HCT116 (cell line): ENCODE results near the gene SHC1. TPM values are rescaled to one million over a fixed set of nuclear protein-coding genes. Genes with fewer than 3 reads are reported as not detected.
A peak's percentile ranks its signal among the peaks of the same experiment; 100 is the strongest.

ENCODE experiments used
- ATAC-seq: fragments of 200-7000 bp; cut with Tn5 transposase; 2 replicates; pipeline ENCODE4 v1.9.1; 2020; ENCODE audit warnings: mild to moderate bottlenecking, moderate library complexity
- BruUV-seq: library from RNA; stranded (reverse); fragments of 400-500 nt; replicated peaks from 2 replicates; lab custom pipeline; 2021; lab: Mats Ljungman, UMichigan
- CTCF ChIA-PET: fragments of 300-600 bp; sonication (Branson Sonifier 250); formaldehyde crosslinking; loops from one replicate; lab custom pipeline; 2021; ENCODE audit warnings: antibody characterized with exemption; lab: Charles Lee
- POLR2A ChIA-PET: fragments of 300-600, 350-600 bp; sonication (Branson Sonifier 250); formaldehyde crosslinking; loops from one replicate; lab custom pipeline; 2021; ENCODE audit warnings: antibody characterized with exemption; lab: Charles Lee
- RAD21 ChIA-PET, 2 experiments: fragments of 300-600 bp; sonication (Branson Sonifier 250); formaldehyde crosslinking; loops; one replicate each; lab custom pipeline; 2023; ENCODE audit warnings: low total read pairs in 2 of 2; ENCODE audit not compliant: uncharacterized antibody in 2 of 2, unreplicated experiment in 2 of 2, low non-redundant PET in 1 of 2; lab: Charles Lee
- DNase-seq: peaks from one replicate; pipeline ENCODE4 v3.0.0-alpha.2; 2010; ENCODE audit warnings: low read depth, low spot score
- H2AFZ ChIP-seq: fragments of 200-600 bp; shearing (Covaris generic), sonication (generic); 2 replicates; pipeline ENCODE4 v1.6.1; 2017; ENCODE audit warnings: low read depth, mixed run types, mixed read lengths, antibody characterized with exemption, low read length; ENCODE audit not compliant: poor library complexity, severe bottlenecking
- H3K27ac ChIP-seq: 2 replicates; pipeline ENCODE4 v1.5.1; 2012; ENCODE audit warnings: low read depth, low read length
- H3K27me3 ChIP-seq: fragments of 200-600 bp; sonication (generic); 2 replicates; pipeline ENCODE4 v1.6.1; 2016; ENCODE audit warnings: mixed run types, low read length, mixed read lengths; ENCODE audit not compliant: insufficient read depth
- H3K36me3 ChIP-seq, 2 experiments: fragments of 200-500 bp in 1 of 2; fragments of 200-600 bp in 1 of 2; sonication (Bioruptor generic) in 1 of 2; sonication (generic) in 1 of 2; 2 replicates each; pipeline versions ENCODE4 v1.5.1 to v1.6.1; 2014 to 2016; ENCODE audit warnings: low read length in 2 of 2, inconsistent platforms in 1 of 2, mixed read lengths in 1 of 2, mixed run types in 1 of 2; ENCODE audit not compliant: insufficient read depth in 2 of 2, control insufficient read depth in 1 of 2
- H3K4me1 ChIP-seq, 2 experiments: fragments of 200-600 bp in 1 of 2; sonication (generic) in 1 of 2; 2 replicates each; pipeline versions ENCODE4 v1.5.1 to v1.6.1; 2012 to 2017; ENCODE audit warnings: low read length in 2 of 2, inconsistent platforms in 1 of 2, mild to moderate bottlenecking in 1 of 2, mixed read lengths in 1 of 2, mixed run types in 1 of 2, moderate library complexity in 1 of 2; ENCODE audit not compliant: insufficient read depth in 2 of 2, control insufficient read depth in 1 of 2
- H3K4me2 ChIP-seq: fragments of 200-600 bp; sonication (generic); 2 replicates; pipeline ENCODE4 v1.6.1; 2017; ENCODE audit warnings: mixed run types, low read length, mixed read lengths
- H3K4me3 ChIP-seq, 2 experiments: fragments of 200-600 bp in 1 of 2; sonication (generic) in 1 of 2; replicated peaks in 1 of 2; 2 replicates each; pipeline ENCODE4 v1.5.1; 2011 to 2016; ENCODE audit warnings: low read length in 2 of 2, control low read depth in 1 of 2, low read depth in 1 of 2, mild to moderate bottlenecking in 1 of 2, mixed read lengths in 1 of 2, mixed run types in 1 of 2
- H3K79me2 ChIP-seq: fragments of 200-600 bp; sonication (generic); 2 replicates; pipeline ENCODE4 v1.6.1; 2017; ENCODE audit warnings: mild to moderate bottlenecking, mixed run types, low read length, moderate library complexity, mixed read lengths; ENCODE audit not compliant: insufficient read depth
- H3K9ac ChIP-seq: fragments of 200-600 bp; sonication (generic); 2 replicates; pipeline ENCODE4 v1.6.1; 2016; ENCODE audit warnings: low read length, mixed read lengths
- H3K9me2 ChIP-seq: fragments of 200-600 bp; sonication (generic), shearing (Covaris generic); 2 replicates; pipeline ENCODE4 v1.6.1; 2017; ENCODE audit warnings: mixed run types, mild to moderate bottlenecking, moderate library complexity; ENCODE audit not compliant: insufficient read depth
- H3K9me3 ChIP-seq, 2 experiments: fragments of 200-500 bp in 1 of 2; fragments of 200-600 bp in 1 of 2; sonication (Bioruptor generic) in 1 of 2; sonication (generic) in 1 of 2; 2 replicates each; pipeline ENCODE4 v1.6.1; 2014 to 2017; ENCODE audit warnings: low read length in 2 of 2, mixed read lengths in 2 of 2, inconsistent platforms in 1 of 2, low read depth in 1 of 2, mild to moderate bottlenecking in 1 of 2, mixed run types in 1 of 2, moderate library complexity in 1 of 2; ENCODE audit not compliant: control insufficient read depth in 1 of 2, insufficient read depth in 1 of 2
- H4K20me1 ChIP-seq: fragments of 200-600 bp; sonication (generic), shearing (Covaris generic); 2 replicates; pipeline ENCODE4 v1.6.1; 2017; ENCODE audit warnings: mixed run types, mild to moderate bottlenecking, moderate library complexity; ENCODE audit not compliant: insufficient read depth
- CBX3 ChIP-seq: IDR thresholded peaks from 2 replicates; pipeline ENCODE4 v1.6.1; 2012; ENCODE audit warnings: low read depth
- CEBPB ChIP-seq: IDR thresholded peaks from 2 replicates; pipeline ENCODE4 v1.6.1; 2012; ENCODE audit warnings: low read depth
- EGR1 ChIP-seq: IDR thresholded peaks from 2 replicates; pipeline ENCODE4 v1.6.1; 2012; ENCODE audit warnings: low read depth
- EZH2 ChIP-seq: fragments of 200-600 bp; sonication (generic); IDR thresholded peaks from 2 replicates; pipeline ENCODE4 v1.6.1; 2017; ENCODE audit warnings: antibody characterized with exemption, mixed run types
- EZH2phosphoT487 ChIP-seq: fragments of 200-600 bp; IDR thresholded peaks from 2 replicates; pipeline ENCODE4 v1.6.1; 2018; ENCODE audit warnings: antibody characterized with exemption, borderline replicate concordance
- JUND ChIP-seq: IDR thresholded peaks from 2 replicates; pipeline ENCODE4 v1.6.1; 2012
- MAX ChIP-seq: IDR thresholded peaks from 2 replicates; pipeline ENCODE4 v1.6.1; 2012
- POLR2A ChIP-seq: IDR thresholded peaks from 2 replicates; pipeline ENCODE4 v1.7.0; 2011; ENCODE audit warnings: borderline replicate concordance; ENCODE audit not compliant: insufficient read depth, insufficient read length; ENCODE audit errors: extremely low read depth
- POLR2AphosphoS5 ChIP-seq: IDR thresholded peaks from 2 replicates; pipeline ENCODE4 v1.6.1; 2011; ENCODE audit warnings: mild to moderate bottlenecking, low read depth, low read length, moderate library complexity
- RAD21 ChIP-seq: IDR thresholded peaks from 2 replicates; pipeline ENCODE4 v1.6.1; 2012; ENCODE audit warnings: low read depth, mild to moderate bottlenecking
- SRF ChIP-seq: IDR thresholded peaks from 2 replicates; pipeline ENCODE4 v1.6.1; 2012; ENCODE audit warnings: low read depth
- TCF7L2 ChIP-seq: IDR thresholded peaks from 2 replicates; pipeline ENCODE4 v1.7.0; 2011; ENCODE audit warnings: borderline replicate concordance, inconsistent platforms; ENCODE audit not compliant: insufficient read depth, insufficient read length; ENCODE audit errors: extremely low read depth
- YY1 ChIP-seq: IDR thresholded peaks from 2 replicates; pipeline ENCODE4 v1.6.1; 2011; ENCODE audit warnings: low read length, low read depth, moderate library complexity, mild to moderate bottlenecking; ENCODE audit not compliant: insufficient replicate concordance; ENCODE audit errors: extremely low read depth
- ZBTB33 ChIP-seq: IDR thresholded peaks from 2 replicates; pipeline ENCODE4 v1.6.1; 2011; ENCODE audit warnings: mild to moderate bottlenecking, low read length, moderate library complexity; ENCODE audit not compliant: insufficient replicate concordance; ENCODE audit errors: extremely low read depth
- ZFX ChIP-seq: fragments of 450-650 bp; IDR thresholded peaks from 2 replicates; pipeline ENCODE4 v1.6.1; 2017
- intact Hi-C: fragments of 100-400 bp; cut with micrococcal nuclease; formaldehyde crosslinking; loops from 2 replicates; pipeline ENCODE4 v1.10.0; 2022
- total RNA-seq: library from RNA; stranded (reverse); gene quantifications from one replicate; pipeline ENCODE4 v1.2.1, GENCODE V29; 2021; ENCODE audit not compliant: unreplicated experiment

The SHC1 gene
- total RNA-seq, 1 experiment from 2014 or later = 148 TPM

- TF ChIP-seq CEBPB (no peak), POLR2AphosphoS5 (no peak; the same call in 1 of the 2 replicates), SRF (no peak), CBX3 (no peak)
Measured at GRCh38 chr1:154958036-154958435, 12.5 kb downstream of the SHC1 start (continued).

DNA sequence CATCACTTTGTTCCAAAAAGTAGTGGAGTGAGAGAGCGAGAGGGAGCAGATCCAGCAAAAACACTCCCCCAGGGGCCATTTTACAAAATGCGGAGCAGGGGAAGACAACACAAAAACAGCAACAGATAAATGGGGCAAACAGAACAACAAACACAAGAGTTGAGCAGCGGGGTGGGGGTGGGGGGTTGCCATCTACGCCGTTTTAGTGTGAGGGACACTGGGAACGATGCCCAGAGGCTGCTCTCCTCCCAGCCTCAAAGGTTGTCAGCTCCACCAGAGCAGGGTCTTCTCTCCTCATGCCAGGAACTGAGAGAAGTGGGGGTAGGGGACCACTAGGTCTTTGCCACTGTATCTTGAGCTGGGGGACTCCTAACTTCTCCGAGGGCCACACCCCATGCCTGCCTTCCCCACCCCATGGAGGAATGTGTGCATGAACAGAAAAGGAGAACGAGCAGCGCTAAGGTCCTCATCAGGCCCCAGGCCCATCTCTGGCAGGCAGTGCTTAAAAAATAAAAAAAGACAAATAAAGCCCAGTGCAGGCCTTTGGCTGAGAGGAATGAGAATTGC lies 13.4 kb downstream of the SHC1 start:
- Histone ChIP-seq H3K4me1 (peaks cover 18 to 43% of the 10 kb centered on the region in 2 experiments), H3K27me3 (no peaks in the 10 kb centered on the region), H3K9ac (no peak overlapping the region), H3K27ac (no peak overlapping the region), H3K4me2 (no peak overlapping the region), H3K36me3 (peaks cover 3 to 13% of the 10 kb centered on the region in 2 experiments; a peak in 2 of 4 replicates), H3K9me2 (no peaks in the 10 kb centered on the region), H2AFZ (no peak overlapping the region), H3K79me2 (peaks cover 14% of the 10 kb centered on the region), H4K20me1 (no peaks in the 10 kb centered on the region), H3K4me3 (no peak overlapping the region), H3K9me3 (no peaks in the 10 kb centered on the region)
- 0 out of 2 replicates have a peak, but pooled peaks have one; percentile 10 for TF ChIP-seq JUND
- no peak for TF ChIP-seq EGR1
- POLR2A ChIA-PET = interaction anchor here (2.4 kb wide), 1 partner anchor 13 kb away, joined by 10 read pairs; the partner anchor contains the start of gene SHC1
- intact Hi-C loops = no loop called here
- no peak for DNase-seq
- no peak for ATAC-seq
- no TSS peak for BruUV-seq
- CTCF ChIA-PET = no interaction called here
- RAD21 ChIA-PET = no interaction called here

DNA sequence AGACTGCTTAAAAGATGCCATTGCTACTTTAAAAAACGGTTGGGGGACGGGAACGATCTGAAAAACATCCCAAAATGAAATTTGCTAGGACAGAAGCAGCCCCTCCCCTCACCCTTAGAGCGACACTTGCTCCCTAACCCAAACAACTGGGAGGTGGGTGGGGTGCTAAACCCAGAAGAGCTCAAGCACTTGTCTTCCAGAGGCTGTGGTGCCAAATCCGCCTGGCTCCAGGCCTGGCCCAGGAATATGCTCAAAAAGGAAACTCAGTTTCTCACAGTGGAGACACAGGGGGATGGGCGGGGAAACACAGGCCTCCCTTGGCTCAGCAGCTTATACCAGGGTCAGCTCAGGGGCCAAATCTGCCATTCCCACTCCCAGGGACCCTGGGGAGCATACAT lies 14.0 kb downstream of the SHC1 start:
- peak overlapping the region; percentile 87 for H3K4me2 ChIP-seq
- no peaks in the 10 kb centered on the region for H3K9me3 ChIP-seq
- peak overlapping the region; percentile 5; the same call in 1 of the 2 replicates for H3K27ac ChIP-seq
- H3K4me1 ChIP-seq = peaks cover 18 to 40% of the 10 kb centered on the region in 2 experiments
- TF ChIP-seq EZH2 (no peak), POLR2AphosphoS5 (no peak; the same call in 1 of the 2 replicates), EZH2phosphoT487 (no peak), ZBTB33 (no peak), YY1 (no peak), MAX (no peak), POLR2A (no peak), TCF7L2 (no peak), ZFX (no peak), RAD21 (no peak), JUND (no peak), EGR1 (no peak)
- DNase-seq (no peak), ATAC-seq (no peak)
- no peak overlapping the region for H2AFZ ChIP-seq
- H3K9me2 ChIP-seq = no peaks in the 10 kb centered on the region
- H3K27me3 ChIP-seq = no peaks in the 10 kb centered on the region
- intact Hi-C loops = no loop called here
- no TSS peak for BruUV-seq
- H3K79me2 ChIP-seq = peaks cover 14% of the 10 kb centered on the region
- CTCF ChIA-PET = interaction anchor here (0.9 to 1.3 kb wide), 3 partner anchors 61 to 410 kb away, joined by 3 to 4 read pairs (median 4); partner anchors contain the start of gene ADAM15
- H3K4me3 ChIP-seq = peak overlapping the region; percentile 60 to 62
- no peaks in the 10 kb centered on the region for H4K20me1 ChIP-seq
- H3K36me3 ChIP-seq = peaks cover 3 to 13% of the 10 kb centered on the region in 2 experiments; a peak in 2 of 4 replicates
- RAD21 ChIA-PET = no interaction called here
- peak overlapping the region; percentile 56 for H3K9ac ChIP-seq
- POLR2A ChIA-PET = interaction anchor here (2.4 kb wide), 1 partner anchor 14 kb away, joined by 10 read pairs; the partner anchor contains the start of gene SHC1
